Urinary bladder (tissue), 4 donors: Measurements from ENCODE around the gene COL17A1. TPM values are rescaled to one million over a fixed set of nuclear protein-coding genes. Genes with fewer than 3 reads are reported as not detected.

Experiments used
- DNase-seq: peaks from one replicate; pipeline ENCODE4 v3.0.0-alpha.2; 2015; ENCODE audit errors: extremely low spot score
- H3K27ac ChIP-seq: one replicate; pipeline ENCODE4 v1.5.1; 2013; ENCODE audit warnings: low read depth, mild to moderate bottlenecking, moderate library complexity
- H3K36me3 ChIP-seq: one replicate; pipeline ENCODE4 v1.6.1; 2013; ENCODE audit warnings: mild to moderate bottlenecking, moderate library complexity; ENCODE audit not compliant: insufficient read depth
- H3K4me1 ChIP-seq: one replicate; pipeline ENCODE4 v1.6.1; 2013; ENCODE audit warnings: mild to moderate bottlenecking, moderate library complexity; ENCODE audit not compliant: insufficient read depth
- H3K4me3 ChIP-seq: one replicate; pipeline ENCODE4 v1.5.1; 2013; ENCODE audit warnings: low read depth, low read length
- WGBS: extraction: QIAGEN DNeasy Blood & Tissue Kit; methylation state at CpG from one replicate; pipeline ENCODE4 v1.1.7; 2013; 5-methylcytosine and 5-hydroxymethylcytosine counted together
- polyA plus RNA-seq: library from polyadenylated mRNA; stranded (reverse); fragments of 200-250 nt; gene quantifications from one replicate; pipeline ENCODE4 v1.2.3, GENCODE V29; 2013
- total RNA-seq: library from RNA; depleted of rRNA; stranded (reverse); fragments of >200 nt; gene quantifications from one replicate; pipeline ENCODE4 v1.2.3, GENCODE V29; 2014
- donor health status: healthy with polysubstance abuse.
- donor health status: healthy.

COL17A1 gene
- total and polyA plus RNA-seq, 2 donors, result 9.3 to 9.8 TPM

DNA sequence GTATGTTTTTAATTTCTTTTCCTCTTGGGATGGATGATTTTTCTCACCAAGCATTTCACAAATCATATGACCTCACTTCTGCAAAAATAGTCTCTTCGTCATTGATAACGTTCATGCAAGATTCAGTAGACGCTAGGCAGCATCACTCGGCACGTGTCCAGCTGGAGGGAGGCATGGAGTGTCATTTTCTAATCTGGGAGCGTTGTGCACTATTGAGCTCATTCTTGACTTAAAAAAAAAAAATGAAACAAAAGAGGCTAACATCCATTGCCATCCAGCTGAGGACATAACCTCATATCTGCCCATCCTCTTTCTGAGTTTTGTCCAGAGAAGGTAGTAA lies 56.2 kb downstream of the COL17A1 start:
- no peaks in the 10 kb centered on the region for H3K4me1 ChIP-seq
- WGBS, result 80% methylated on average over 6 of the region's 6 CpGs

DNA sequence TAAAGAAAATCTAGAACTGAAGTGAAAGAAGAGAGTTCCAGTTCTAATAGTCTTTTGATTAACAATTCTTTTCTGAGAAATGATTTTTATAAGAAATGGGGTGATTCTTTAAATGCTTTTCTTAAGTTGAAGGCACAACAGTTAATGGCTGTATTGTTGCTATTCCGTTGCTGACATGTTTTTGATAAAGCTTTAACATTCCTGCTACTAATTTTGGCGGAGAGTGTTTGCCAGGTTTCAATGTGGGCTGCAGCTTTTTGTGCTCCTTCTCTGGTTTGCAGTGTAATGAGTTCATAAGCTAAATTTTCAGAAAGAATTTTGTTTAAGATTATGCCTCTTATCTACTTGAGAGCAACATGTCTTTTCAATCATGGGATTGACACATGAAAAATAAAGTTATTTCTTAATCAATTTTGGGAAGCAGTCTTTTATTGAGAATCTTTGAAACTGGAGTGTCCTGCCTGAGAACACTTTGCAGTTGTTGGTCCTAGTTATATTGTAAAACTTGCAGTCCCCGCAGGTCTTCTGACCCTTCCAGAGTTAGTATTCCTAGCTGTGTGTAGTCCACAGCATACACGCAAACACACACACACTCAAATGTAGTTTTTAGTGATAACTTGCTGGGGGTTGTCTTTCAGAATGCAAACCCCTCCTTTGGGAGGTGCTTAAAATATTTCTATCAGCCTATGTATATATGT lies 56.7 kb downstream of the COL17A1 start:
- Histone ChIP-seq H3K27ac (no peak overlapping the region), H3K36me3 (peaks cover 5% of the 10 kb centered on the region), H3K4me1 (no peaks in the 10 kb centered on the region), H3K4me3 (no peak overlapping the region)
- no peak for DNase-seq
- 86% methylated on average over 4 of the region's 4 CpGs for WGBS

More for the DNA sequence above, 56.2 kb downstream of the COL17A1 start:
- DNase-seq, result no peak
- no peak overlapping the region for H3K27ac ChIP-seq
- peaks cover 3% of the 10 kb centered on the region for H3K36me3 ChIP-seq
- H3K4me3 ChIP-seq, result no peak overlapping the region

DNA sequence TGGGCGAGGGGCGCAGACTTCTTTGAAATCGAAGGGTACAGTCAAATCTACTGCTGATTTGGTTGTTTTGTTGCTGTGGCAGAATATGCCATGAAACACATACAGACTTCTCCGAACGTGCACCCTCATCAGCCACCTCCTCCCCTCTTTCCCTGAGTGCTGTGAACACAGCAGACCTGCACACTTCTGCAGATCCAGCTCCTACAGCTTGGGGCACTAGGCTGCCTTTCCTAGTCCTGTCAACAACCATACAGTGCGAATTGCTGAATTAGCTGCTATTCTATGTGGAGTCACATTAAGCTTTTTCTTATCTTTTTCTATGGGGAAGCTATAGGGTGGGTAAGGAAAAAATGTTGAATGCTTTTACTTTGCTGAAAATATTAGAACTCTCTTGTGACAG lies 57.5 kb downstream of the COL17A1 start:
- WGBS, result 79% methylated on average over 6 of the region's 6 CpGs
- no peak for DNase-seq
- H3K27ac ChIP-seq, result no peak overlapping the region
- peaks cover 7% of the 10 kb centered on the region for H3K36me3 ChIP-seq
- no peaks in the 10 kb centered on the region for H3K4me1 ChIP-seq
- H3K4me3 ChIP-seq, result no peak overlapping the region

DNA sequence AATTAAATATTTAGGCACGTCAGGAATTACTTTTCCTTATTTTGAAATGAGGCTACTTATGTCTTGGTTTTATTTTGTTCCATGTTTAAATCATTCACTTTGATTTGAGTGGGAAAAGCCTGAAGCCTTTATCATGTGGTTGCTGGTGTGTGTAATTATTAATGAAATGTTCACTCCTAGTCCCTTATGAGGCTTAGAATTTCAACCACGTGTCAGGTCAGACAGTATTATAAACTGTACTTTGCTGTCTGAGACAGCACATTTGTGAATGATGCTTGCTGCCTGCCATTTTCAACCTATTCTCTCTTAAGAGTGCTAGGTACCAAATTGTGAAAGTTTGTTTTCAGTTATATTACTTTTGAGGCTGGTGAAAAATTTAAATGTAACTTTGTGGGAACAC lies 58.9 kb downstream of the COL17A1 start:
- no peak for DNase-seq
- Histone ChIP-seq H3K36me3 (peaks cover 12% of the 10 kb centered on the region), H3K27ac (no peak overlapping the region), H3K4me1 (no peaks in the 10 kb centered on the region), H3K4me3 (no peak overlapping the region)
- WGBS, result 69% methylated on average over 2 of the region's 2 CpGs

DNA sequence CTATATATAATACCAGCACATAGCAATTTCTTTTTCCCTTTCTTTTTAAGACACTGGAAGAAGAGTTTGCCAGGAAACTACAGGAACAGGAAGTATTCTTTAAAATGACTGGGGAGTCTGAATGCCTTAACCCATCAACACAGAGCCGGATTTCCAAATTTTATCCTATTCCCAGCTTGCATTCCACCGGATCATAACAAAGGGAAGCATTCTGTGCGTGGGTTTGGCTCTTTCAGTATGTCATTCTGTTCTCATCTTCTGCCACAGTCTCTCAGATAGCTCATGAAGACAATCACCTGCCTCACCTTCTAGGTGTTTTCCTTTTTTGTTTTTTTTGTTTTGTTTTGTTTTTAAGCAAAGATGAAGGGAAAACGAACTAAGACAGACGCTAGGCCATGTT lies 60.2 kb downstream of the COL17A1 start:
- H3K4me3 ChIP-seq, result no peak overlapping the region
- WGBS, result 80% methylated on average over 5 of the region's 5 CpGs
- H3K27ac ChIP-seq, result no peak overlapping the region
- H3K36me3 ChIP-seq, result peaks cover 12% of the 10 kb centered on the region
- no peaks in the 10 kb centered on the region for H3K4me1 ChIP-seq
- no peak for DNase-seq

DNA sequence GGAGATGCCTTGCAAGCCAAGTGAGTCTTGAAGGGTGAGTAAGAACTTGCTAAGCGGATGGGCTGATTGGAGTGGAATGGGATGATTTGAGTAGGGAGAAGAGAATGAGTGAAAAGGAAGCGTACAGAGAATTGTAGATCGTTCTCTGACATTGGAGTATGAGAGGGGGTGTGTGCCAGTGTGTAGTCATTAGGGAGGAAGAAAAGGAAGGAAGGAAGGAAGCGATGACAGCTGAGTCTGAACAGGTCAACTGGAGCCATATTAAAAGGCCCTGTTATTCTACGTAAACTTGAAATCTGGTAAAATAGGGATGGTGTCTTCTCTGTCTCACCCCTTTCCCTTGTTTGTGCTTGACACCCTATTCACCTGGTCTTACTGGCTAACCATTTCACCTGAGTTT lies 63.7 kb downstream of the COL17A1 start:
- no peak overlapping the region for H3K4me3 ChIP-seq
- H3K36me3 ChIP-seq, result peaks cover 14% of the 10 kb centered on the region
- 96% methylated on average over 5 of the region's 5 CpGs for WGBS
- no peaks in the 10 kb centered on the region for H3K4me1 ChIP-seq
- DNase-seq, result no peak
- no peak overlapping the region for H3K27ac ChIP-seq

DNA sequence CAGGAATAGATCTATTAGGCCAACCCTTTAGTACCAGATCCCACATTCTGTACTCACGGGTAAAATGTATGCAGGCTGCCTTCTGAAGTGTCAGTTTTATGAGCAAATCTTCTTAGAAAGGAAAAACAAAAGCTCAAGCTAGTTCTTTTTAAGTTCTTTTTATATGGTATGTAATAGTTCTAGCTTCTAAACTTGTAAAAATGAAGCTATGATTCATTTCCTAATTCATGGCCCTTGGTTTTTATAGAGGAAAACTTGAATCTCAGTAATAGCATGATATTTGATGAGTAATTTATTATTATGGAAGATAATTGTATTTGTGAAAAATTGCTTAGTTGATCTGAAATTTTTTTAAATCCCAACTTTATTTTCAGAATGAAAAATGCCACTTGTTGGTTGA lies 64.4 kb downstream of the COL17A1 start:
- 95% methylated on average over 1 of the region's 1 CpG for WGBS
- Histone ChIP-seq H3K27ac (no peak overlapping the region), H3K4me1 (no peaks in the 10 kb centered on the region), H3K36me3 (peaks cover 14% of the 10 kb centered on the region), H3K4me3 (no peak overlapping the region)
- no peak for DNase-seq

DNA sequence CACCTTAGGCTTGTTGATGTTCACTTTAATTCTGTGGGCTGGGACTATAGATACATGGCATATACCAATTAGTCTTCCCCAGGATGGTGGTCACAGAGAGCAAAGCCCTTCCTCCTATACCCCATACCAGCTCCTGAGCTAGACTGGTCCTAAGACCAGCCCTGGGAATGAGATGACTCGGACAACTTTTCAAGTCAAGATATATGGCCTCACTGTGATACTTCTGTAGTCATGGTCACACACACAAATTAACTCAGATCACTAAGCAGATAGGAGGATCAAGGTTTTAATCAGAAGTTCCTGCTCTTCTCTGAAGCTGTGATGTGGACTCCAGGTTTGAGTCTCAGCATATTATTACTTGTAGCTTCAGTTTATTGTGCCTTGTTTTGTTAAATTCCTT lies 65.7 kb downstream of the COL17A1 start:
- H3K27ac ChIP-seq, result no peak overlapping the region
- WGBS, result 90% methylated on average over 1 of the region's 1 CpG
- DNase-seq, result no peak
- no peaks in the 10 kb centered on the region for H3K4me1 ChIP-seq
- H3K4me3 ChIP-seq, result no peak overlapping the region
- peaks cover 14% of the 10 kb centered on the region for H3K36me3 ChIP-seq

DNA sequence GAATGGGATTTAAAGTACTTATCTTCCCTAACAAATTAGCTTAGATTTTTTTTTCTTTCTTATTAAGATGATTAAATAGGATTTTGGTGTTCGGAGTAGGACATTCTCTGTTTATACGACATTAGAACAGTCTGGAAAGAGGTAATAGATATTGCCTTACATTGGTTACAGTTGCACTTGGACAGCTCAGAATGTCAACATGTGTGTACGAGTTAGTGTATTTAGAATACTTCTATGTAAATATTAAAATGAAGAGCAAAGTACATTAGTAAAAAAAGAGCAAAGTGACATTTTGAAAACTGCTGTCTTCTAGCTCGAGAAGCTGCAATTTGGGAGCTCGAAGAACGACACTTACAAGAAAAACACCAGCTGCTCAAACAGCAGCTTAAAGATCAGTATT lies 67.2 kb downstream of the COL17A1 start:
- peaks cover 12% of the 10 kb centered on the region for H3K36me3 ChIP-seq
- no peak overlapping the region for H3K4me3 ChIP-seq
- WGBS, result 92% methylated on average over 6 of the region's 6 CpGs
- no peak overlapping the region for H3K27ac ChIP-seq
- no peaks in the 10 kb centered on the region for H3K4me1 ChIP-seq
- no peak for DNase-seq

DNA sequence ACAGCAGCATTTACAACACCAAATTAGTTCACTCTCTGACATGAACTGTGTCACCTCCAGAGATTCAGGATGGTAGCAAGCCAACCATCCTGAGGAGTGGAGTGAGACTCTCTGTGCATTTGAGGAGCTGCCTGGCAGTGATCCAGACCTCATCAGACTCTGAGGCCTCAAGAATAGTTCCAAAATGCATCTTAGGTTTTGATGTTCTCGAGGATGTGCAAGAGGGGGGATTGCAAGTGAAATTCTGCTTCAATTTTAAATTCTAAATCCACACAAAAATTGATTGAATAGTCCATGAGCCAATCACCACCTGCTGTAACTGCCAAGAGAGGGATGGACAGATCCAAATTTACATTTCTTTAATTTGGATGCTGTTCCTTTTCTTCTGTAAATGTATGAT lies 69.0 kb downstream of the COL17A1 start:
- H3K4me3 ChIP-seq, result no peak overlapping the region
- peaks cover 6% of the 10 kb centered on the region for H3K36me3 ChIP-seq
- no peak for DNase-seq
- no peaks in the 10 kb centered on the region for H3K4me1 ChIP-seq
- H3K27ac ChIP-seq, result no peak overlapping the region
- 81% methylated on average over 1 of the region's 1 CpG for WGBS

DNA sequence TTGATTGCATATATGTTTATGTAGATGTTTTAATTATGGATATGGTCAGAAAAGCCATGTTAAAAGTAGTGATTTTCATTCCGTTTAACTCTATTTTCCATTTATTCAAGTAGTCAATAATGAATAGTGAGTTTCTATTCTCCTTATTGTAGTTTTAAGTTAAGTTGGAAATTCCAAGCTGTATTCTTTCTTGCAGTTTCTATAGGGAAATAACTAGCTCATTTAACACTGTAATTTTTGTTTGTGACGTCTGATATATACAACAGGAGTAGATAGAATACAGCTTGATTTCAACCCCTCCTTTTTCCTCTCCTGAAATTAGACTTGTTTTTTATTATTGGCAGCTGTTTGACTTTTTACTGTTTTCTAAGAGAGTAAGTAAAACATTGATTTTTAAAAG lies 71.5 kb downstream of the COL17A1 start:
- Histone ChIP-seq H3K4me3 (no peak overlapping the region), H3K36me3 (peaks cover 4% of the 10 kb centered on the region), H3K27ac (no peak overlapping the region), H3K4me1 (no peaks in the 10 kb centered on the region)
- DNase-seq, result no peak
- 82% methylated on average over 2 of the region's 2 CpGs for WGBS

DNA sequence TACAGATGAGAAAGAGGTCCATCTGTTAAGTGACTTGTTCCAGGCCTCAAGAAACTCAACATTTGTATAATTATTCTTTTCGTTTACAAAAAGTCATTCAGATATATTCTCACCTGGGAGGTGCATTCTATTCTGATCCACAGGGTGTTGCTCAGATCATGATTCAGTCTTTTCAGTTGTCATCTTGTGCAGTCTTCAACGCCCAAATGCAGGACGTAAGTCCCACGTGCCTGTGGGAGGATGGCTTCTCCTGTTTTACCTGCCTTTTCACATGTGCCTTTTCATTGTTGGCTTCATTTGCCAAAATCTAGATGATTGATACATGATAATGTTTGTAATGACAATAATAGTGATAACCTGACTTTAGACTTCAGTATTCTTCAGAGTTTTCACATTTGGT lies 72.2 kb downstream of the COL17A1 start:
- no peak for DNase-seq
- no peak overlapping the region for H3K4me3 ChIP-seq
- H3K4me1 ChIP-seq, result no peaks in the 10 kb centered on the region
- WGBS, result 98% methylated on average over 4 of the region's 4 CpGs
- H3K27ac ChIP-seq, result no peak overlapping the region
- H3K36me3 ChIP-seq, result peaks cover 4% of the 10 kb centered on the region

DNA sequence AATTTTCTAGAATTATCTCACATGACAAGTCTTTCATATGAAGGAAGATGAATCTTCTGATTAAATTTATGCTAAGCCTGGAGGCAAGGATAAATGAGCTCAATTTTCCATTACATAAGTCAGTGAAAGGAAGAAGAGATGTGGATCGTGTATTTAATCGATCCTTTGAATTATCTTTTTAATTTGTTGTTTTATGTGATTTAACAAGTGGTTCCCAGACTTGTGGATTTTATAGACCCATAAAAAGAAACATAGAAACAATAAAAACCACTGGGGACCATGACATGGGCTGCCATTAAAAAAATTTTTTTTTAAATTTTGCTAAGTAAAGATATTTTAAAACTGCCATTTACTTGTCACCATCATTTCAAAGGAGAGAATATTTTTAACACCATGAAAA lies 73.8 kb downstream of the COL17A1 start:
- Histone ChIP-seq H3K27ac (no peak overlapping the region), H3K36me3 (peaks cover 4% of the 10 kb centered on the region), H3K4me3 (no peak overlapping the region), H3K4me1 (no peaks in the 10 kb centered on the region)
- WGBS, result 76% methylated on average over 2 of the region's 2 CpGs
- no peak for DNase-seq

DNA sequence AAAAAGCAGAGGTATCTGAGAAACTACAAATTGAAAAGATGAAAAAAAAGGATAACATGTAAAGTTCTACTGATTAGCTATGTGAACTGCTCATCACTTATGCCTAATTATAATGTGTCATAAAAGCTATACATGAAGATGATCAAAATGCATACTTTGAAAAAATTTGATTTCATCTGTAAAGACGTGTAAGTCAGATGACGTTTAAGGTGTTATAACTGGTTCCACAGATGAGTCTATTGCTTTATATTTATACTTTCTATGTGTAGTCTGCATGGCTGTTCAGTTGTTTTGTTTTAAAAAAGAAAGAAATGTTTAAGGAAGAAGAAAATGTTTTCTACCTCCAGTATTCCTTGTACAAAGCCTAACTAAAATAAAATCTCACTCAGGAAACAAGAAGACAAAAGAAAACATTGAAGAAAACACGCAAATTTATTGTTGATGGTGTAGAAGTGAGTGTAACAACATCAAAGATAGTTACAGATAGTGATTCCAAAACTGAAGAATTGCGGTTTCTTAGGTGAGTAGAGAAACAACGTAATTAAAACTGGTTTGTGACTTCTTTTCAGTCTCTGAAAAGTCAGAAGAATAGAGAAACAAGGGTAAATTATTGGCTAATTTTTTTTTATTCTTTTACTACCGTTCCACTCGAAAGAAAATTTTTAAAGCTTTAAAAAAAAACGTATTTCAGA lies 80.4 kb downstream of the COL17A1 start:
- no peaks in the 10 kb centered on the region for H3K4me1 ChIP-seq
- 87% methylated on average over 8 of the region's 8 CpGs for WGBS
- DNase-seq, result no peak
- H3K4me3 ChIP-seq, result no peak overlapping the region
- H3K36me3 ChIP-seq, result peaks cover 3% of the 10 kb centered on the region
- H3K27ac ChIP-seq, result no peak overlapping the region
